Retina (tissue), 1 donor: ENCODE data around the gene OR8B2.
"Not testable (repeated sequence)": the region's sequence is repeated elsewhere in the genome, so short reads cannot be mapped to it uniquely, and the experiment has no call there.

Experiments
- DNase-seq: peaks from one replicate; pipeline ENCODE4 v3.0.0-alpha.2; 2016

The OR8B2 gene

GRCh38 chr11:124384399-124384798 is at the start of gene OR8B2:
Gene OR8B2 (minus strand): TSS chr11:124384499. CDS start chr11:124383343, 1,156 bp downstream.
- no peak for DNase-seq

GRCh38 chr11:124429599-124429998 is 45.3 kb upstream of the OR8B2 start:
- no peak for DNase-seq

GRCh38 chr11:124424384-124424921 is 40.2 kb upstream of the OR8B2 start, which contains the start of gene OR8B4:
Gene OR8B4 (minus strand): TSS chr11:124424871. CDS start chr11:124424871, 0 bp downstream.
- no peak for DNase-seq

- DNase-seq = no peak
These were observed 36.7 kb upstream of the OR8B2 start for GRCh38 chr11:124421043-124421442.

GRCh38 chr11:124415356-124415923 is 31.1 kb upstream of the OR8B2 start:
- DNase-seq = peak; percentile 33

- DNase-seq = no peak
These were observed 25.6 kb upstream of the OR8B2 start for GRCh38 chr11:124409906-124410305.

GRCh38 chr11:124405581-124405980 is 21.3 kb upstream of the OR8B2 start:
- no peak for DNase-seq

- DNase-seq = not testable (repeated sequence)
These were observed 18.9 kb upstream of the OR8B2 start for GRCh38 chr11:124403186-124403585.

GRCh38 chr11:124402326-124402922 is 18.1 kb upstream of the OR8B2 start:
- peak; percentile 18 for DNase-seq

GRCh38 chr11:124398924-124399323 is 14.6 kb upstream of the OR8B2 start, which contains the start of gene OR8B3:
Gene OR8B3 (minus strand): TSS chr11:124399024. CDS start chr11:124397351, 1,673 bp downstream.
- no peak for DNase-seq

- not testable (repeated sequence) for DNase-seq
These were observed 12.5 kb upstream of the OR8B2 start for GRCh38 chr11:124396847-124397246.

- no peak for DNase-seq
These were observed 10.1 kb upstream of the OR8B2 start for GRCh38 chr11:124394408-124394807.

- DNase-seq = not testable (repeated sequence)
These were observed 1.4 kb downstream of the OR8B2 start for GRCh38 chr11:124382857-124383256.

- no peak for DNase-seq
These were observed 3.7 kb downstream of the OR8B2 start for GRCh38 chr11:124380585-124380984.

GRCh38 chr11:124376280-124376679 is 8.0 kb downstream of the OR8B2 start:
- no peak for DNase-seq

GRCh38 chr11:124359566-124359965 is 24.7 kb downstream of the OR8B2 start:
- no peak for DNase-seq

GRCh38 chr11:124346311-124346955 is 37.9 kb downstream of the OR8B2 start:
- DNase-seq = no peak

- no peak for DNase-seq
These were observed 40.0 kb downstream of the OR8B2 start for GRCh38 chr11:124344346-124344745.

GRCh38 chr11:124340142-124340447 is 44.2 kb downstream of the OR8B2 start:
- no peak for DNase-seq

- no peak for DNase-seq
These were observed 44.7 kb downstream of the OR8B2 start for GRCh38 chr11:124339396-124340141.
